EL (cell line): ENCODE data around the gene CALCOCO2.

Source experiments
- DNase-seq: peaks from one replicate; pipeline ENCODE4 v3.0.0-alpha.2; 2016

Gene CALCOCO2

DNA sequence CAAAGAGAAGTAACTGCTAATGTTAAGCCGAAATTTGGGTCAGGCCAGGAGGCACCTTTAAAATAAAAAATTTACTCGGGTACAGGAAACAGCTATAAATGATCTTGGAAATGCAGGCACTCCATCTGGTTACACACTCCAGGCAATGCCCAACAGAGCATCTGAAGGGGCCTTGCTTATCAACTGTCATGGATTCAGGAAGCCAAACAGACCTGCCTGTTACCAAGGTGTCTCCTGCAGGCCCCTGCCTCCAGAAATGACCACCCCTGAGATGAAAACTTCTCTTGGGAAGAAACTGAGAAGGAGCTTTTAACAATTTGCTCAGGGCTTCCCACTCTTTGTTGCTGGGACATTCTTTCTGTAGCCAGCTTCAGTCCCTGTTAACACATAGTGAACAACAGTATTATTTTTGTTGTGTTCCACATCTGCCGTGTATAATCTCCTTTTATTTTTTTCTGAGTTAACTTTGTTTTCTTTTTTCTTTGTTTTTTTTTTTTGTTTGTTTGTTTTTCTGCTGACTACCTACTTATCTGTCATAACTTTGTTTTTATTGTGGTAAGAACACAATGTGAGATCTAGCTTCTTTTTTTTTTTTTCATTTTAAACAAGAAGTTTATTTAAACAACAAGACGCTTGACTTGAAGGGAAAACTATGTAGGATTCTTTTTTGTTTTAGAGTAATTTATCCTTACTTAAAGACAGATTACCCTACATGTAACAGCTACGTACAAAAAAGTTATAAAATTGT is 43.0 kb downstream of the CALCOCO2 start:
- no peak for DNase-seq

DNA sequence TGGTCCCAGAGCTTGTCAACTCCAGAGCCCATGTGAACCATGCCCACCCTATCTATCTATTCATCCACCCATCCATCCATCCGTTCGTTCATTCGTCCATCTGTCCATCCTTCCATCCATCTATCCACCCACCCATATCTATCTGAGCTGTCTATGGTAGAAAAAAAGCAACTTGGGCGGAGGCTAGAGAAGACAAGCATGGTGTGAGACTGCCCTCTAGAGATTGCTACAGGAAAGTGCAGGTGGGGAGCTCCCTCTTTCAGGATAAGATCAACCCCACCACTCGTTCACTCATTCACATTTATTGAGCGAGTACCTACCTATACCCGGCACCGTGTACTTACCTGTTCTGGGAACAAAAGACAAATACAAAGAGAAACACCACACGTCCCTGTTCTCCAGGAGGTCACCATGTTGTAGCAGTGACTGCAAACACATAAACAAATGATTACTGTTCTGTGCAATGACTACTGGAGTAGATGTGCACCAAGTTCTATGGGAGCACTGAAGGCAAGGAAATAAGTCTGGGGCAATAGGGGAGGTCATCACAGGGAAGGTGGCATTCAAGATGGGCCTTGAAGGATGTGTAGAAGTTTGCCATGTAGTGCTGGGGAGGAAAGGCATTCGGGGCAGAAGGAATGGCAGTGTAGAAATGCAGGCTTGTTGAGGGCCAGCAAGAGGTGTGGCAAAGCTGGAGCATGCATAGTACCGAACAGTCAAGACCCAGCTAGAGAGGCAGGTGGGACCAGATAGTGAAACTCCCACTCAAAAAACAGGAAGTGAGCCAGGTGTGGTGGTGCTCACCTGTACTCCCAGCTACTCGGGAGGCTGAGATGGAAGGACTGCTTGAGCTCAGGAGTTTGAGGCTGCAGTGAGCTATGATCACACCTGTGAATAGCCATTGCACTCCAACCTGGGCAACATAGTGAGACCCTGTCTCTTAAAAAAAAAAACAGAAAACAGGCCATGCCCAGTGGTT is 48.4 kb downstream of the CALCOCO2 start:
- peak; percentile 68 for DNase-seq

DNA sequence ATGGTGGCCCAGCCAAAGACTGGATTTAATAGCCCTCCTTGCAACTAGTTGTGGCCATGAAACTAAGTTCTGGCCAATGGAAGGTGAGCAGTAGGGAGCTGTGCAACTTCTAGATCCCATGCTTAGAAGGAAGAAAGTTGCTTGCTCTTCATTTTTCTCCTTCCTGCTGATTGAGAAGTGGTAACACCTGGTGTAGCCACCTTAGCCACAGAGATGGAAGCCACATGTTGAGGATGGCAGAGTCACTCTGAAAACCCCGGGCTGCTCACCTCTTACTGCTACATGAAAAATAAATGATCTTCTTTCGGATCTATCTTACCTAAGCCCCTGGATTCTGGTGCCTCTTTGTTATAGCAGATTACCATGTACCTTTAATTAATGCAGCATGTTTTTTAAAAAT is 51.4 kb downstream of the CALCOCO2 start:
- DNase-seq, result no peak

DNA sequence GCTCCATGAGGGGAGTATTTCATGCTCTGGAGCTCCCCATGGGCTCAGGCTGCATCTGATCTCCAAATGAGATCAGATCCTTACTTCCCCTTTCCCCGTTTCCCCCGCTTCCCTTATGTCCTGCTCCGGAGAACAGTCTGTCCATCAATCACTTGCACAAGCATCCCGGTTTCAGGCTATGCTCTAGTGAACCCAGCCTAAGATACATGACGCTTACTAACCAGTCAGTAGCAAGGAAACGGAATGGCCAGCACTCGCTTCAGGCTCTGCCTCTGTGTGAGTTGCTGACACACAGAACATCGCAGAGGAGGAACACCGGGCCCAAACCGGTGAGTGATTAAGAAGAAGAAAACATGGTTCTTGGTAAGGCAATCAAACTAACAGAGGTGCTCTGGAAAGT is 52.3 kb downstream of the CALCOCO2 start:
- no peak for DNase-seq

DNA sequence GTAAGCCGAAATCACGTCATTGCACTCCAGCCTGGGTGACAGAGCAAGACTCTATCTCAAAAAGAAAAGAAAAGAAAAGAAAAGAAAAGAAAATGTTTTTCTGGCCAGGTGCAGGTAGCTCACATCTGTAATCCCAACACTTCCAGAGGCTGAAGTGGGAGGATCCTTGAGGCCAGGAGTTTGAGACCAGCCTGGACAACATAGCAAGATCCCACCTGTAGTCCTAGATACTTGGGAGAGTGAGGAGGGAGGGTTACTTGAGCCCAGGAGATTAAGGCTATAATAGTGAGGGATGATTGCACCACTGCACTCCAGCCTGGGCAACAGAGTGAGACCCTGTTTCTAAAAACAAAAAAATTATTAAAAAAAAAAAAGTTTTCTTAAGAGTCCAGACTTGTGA is 59.3 kb downstream of the CALCOCO2 start:
- no peak for DNase-seq

DNA sequence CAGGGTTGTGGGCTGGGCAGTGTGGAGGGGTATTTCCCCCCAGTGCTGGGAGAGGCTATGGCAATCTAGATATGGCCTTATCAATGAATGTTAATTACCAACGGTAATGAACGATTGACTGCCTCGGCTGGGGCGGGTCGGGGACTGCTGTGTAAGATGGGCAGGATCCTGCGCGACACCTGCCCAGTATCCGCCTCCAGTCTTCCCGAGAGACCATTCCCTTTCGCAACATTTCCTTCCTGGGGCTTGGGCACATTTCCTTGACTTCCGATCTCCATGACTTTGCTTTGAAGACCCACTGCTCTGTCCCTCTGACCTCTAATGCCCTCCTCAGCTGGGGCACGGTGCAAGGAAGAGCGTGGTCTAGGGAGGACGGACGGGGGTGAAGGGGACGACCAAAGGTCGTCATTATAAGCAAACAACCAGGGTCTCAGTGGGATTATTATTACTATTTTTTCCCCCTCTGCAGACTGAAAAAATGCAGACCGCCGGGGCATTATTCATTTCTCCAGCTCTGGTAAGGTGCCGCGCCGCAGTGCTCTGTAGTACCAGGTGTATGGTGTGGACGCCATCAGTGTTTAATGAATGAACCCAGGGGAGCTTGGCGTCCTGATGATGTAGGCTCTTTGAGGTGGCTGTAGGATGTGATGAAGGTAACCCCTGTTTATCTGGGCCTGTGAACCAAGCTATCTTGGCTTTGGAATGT is 62.3 kb downstream of the CALCOCO2 start:
- no peak for DNase-seq

DNA sequence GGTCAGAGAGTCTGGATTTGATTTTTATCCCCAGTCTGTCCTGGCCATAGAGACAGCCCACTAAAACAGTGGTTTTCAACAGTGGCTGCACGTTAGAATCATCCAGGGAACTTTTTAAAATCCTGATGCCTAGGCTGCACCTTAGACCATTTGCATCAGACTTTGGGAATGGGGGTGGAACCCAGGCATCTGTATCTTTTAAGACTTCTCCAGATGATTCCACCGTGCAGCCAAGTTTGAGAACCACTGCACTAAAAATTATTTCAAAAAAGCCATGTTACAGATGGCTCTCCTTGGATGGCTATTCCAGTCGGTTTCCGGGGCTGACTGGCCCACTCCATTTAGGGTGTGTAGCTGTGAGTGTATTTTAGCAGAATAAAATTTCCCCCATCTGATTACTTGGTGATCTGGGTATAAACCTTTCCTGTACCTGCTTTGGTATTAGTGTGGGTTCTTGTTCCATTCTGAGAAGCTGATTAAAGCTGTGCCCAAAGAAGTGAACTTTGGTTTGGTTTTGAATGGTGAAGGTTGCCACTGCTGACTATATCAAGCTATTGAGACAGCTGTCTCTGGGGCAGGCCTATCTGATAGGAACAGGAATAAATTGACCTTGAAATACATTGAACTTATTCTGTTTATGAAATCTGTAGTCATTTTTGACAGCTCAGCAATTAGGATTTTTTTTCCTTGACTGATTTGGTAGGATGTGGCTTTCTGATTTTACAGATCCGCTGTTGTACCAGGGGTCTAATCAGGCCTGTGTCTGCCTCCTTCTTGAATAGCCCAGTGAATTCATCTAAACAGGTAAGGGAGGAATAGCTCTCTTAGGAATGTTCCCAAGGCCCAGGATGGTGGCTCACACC is 63.0 kb downstream of the CALCOCO2 start:
- no peak for DNase-seq

DNA sequence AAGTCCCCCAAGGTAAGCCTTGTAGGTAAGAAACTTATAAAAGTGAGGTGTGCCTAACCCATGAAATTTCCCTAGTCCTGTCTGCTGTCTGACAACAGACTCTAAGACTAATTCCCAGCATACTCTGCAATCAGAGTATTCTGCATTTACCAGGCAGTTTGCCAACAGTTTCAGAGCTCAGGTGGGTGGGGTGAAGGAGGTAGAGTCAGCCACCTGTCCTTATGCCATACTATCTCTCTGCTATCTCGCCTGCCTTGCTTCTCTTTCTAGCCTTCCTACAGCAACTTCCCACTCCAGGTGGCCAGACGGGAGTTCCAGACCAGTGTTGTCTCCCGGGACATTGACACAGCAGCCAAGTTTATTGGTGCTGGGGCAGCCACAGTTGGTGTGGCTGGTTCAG is 64.1 kb downstream of the CALCOCO2 start:
- no peak for DNase-seq

DNA sequence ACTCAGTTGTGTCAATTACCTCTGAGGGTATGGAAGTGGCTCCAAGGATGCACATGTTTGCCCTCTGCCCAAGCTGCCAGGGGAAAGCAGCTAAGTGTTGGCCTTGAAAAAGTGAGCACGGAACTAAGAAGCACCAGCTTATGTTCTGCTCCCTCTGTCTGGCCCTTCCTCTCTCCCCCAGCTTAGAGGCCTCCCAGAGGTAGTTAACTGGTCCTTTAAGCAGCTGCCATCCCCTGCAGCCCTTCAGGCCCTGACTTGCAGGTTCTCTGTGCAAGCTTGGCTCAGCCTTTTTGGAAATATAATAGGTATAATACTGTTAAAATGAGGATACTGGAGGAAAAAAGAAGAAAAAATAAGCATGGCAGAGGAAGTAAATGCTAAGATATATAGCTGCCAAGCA is 70.4 kb downstream of the CALCOCO2 start:
- no peak for DNase-seq

DNA sequence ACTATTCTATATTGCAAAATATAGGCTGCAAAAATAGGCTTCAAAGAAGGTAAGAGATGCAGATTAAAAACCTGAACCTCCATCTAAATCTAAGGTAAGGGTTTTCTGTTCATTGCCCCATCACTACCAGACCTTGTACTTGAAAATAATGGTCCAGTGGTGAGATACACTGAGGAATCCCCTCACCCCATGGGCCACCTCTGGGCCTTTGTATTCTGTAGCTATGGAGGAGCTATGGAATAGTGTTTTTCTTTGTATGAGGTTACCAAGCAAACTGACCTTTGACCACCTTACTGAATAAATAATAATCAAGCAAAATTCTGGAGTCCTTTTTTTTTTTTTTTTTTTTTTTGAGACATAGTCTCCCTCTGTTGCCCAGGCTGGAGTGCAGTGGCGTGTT is 72.6 kb downstream of the CALCOCO2 start:
- DNase-seq, result no peak

DNA sequence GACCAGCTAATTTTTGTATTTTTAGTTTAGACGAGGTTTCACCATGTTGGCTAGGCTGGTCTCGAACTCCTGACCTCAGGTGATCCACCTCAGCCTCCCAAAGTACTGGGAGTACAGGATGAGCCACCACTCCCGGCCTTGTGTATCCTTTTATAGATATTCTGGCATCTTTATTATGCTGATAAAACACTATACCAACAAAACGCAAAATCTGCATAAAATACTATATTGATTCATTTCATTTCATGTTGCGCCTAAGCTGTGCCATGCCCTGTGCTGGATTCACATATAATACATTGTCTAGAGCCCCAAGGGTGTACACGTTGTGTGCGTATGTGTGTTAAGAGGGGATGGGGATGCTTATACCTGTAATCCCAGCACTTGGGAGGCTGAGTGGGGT is 73.6 kb downstream of the CALCOCO2 start:
- DNase-seq, result no peak

DNA sequence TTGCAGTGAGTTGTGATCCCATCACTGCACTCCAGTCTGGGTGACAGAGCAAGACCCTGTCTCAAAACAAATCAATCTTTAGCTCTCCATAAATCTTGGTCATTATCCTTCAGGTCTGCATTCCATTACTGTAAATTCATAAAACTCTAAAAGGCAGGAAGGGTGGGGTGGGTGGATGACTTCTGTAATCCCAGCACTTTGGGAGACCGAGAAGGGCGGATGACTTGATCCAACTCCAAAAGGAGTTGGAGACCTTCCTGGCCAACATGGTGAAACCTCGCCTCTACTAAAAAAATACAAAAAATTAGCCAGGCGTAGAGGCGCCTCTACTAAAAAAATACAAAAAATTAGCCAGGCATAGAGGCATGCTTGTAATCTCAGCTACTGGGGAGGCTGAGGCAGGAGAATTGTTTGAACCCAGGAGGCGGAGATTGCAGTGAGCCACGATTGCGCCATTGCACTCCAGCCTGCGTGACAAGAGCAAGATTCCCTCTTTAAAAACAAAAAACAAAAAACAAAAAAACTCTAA is 75.2 kb downstream of the CALCOCO2 start:
- no peak for DNase-seq

DNA sequence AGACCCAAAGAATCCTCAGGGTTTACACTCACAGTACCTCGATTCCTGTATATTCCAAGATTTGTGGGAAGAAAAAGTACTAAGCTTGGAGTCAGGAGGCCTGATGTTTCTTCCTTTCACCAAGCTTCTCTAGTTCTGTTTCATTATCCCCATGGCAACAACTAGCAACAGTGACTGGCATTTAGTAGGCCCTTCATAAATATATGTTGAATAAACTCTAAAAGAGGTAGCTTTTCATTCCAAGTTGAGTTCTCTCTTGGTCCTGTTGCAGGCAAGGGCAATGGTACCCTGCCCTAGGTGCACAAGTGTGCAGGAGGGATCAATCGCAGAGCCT is 76.8 kb downstream of the CALCOCO2 start:
- DNase-seq, result no peak

DNA sequence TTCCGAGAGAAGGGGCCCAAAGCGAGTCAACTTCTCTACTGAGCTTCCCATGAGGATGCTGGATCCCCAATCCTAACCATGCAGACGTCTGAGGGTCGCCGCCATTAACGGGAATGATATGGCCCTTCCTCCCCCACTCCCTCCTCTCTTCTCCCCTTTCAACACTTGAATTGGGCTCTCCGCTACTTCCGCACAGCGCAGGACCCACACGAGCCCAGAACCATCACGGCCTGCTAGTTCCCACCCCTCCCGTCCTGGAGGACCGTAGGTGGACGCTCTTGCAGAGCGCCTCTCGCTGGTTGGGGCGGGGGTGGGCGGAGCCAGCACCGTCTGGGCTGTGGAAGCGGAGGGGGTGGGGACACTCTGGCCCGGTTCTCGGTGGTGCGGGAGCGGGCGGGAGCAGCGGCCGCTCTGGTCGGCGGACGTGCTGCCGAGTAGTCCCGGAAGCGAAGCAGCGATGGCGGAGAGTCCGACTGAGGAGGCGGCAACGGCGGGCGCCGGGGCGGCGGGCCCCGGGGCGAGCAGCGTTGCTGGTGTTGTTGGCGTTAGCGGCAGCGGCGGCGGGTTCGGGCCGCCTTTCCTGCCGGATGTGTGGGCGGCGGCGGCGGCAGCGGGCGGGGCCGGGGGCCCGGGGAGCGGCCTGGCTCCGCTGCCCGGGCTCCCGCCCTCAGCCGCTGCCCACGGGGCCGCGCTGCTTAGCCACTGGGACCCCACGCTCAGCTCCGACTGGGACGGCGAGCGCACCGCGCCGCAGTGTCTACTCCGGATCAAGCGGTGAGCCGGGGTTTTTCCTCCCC is 77.4 kb downstream of the CALCOCO2 start, which contains the start of gene UBE2Z:
UBE2Z (plus strand) TSS at position 361 of the 797 bp plus-strand sequence; CDS start at position 458, 97 bp downstream.
- DNase-seq, result peak; percentile 95

DNA sequence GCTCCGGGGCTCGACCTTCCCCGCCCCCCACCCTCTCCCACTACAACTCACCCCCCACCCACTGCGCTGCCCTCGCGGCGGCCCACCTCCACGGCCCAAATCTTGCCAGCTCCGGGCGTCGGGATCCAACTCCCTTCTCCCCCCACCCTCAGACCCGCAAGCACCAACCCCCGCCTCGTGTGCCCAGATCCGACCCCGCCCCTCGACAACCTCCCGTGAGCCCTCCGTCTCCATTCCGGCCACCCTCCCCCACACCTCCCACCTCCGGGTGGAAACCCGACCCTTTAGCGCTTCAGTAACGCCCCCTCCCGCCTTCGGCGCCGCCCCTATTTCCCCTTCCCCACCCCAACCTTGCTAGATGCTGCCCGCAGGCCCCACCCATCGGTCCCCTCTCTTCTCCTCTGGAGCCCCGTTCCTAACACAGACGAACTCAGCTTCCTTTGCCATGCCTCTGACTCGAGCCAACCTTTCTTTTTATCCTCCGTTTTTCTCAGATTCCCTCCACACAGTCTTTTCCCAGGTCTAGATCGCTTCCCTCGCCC is 78.1 kb downstream of the CALCOCO2 start:
- DNase-seq, result peak; percentile 94

DNA sequence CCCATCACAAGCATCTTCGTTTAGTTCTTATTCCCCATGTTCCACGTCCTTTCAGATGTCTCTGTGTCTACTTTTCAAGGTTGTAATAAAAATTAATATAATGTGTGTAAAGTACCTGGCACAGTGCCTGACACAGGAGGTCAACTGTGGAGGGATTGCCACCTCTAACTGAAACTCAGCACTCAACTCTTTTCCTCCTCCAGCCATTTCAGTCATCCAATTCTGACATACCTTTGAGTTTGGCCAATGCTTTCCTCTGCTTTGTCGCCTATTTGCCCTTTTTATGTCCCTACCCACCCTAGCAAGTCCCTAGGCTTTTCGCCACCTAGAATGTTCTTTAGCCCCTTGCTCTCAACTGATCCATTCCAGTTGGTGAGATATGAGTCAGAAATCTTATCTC is 78.9 kb downstream of the CALCOCO2 start:
- DNase-seq, result peak; percentile 29

DNA sequence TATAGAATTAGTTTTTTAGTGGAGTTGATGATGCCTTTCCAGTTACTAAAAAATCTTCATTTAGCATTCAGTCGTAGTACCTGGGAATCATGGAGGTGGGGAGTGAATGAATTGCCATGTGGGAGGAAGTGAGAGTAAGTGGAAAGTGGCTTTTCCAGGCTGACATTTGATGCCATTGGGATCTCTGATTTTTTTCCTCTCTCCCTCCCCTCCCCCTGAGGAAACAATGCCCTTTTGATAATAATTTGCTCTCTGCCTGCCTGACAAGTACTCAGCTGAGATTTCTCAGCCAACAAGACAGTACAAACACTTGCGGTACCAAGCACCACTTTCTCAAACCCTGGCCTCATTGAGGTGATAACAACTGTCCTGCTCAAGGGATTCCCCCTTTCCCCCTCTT is 79.5 kb downstream of the CALCOCO2 start:
- DNase-seq, result no peak

DNA sequence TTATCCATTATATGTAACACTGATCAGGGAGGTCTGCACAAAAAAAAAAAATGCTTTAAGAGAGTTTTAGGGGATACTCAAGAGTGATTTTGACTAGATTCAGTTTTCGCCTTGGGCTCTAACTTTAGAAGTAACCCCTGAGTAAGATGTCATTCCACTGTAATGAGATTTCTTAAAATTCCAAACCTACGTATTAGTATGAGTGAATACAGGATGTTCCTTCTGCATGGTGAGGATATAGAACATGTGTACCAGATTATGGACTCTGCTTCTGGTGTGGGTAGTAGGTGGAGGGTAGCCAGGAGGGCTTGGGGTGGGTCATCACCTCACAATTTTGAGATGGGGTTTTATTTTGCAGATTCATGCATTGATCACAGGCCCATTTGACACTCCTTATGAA is 81.6 kb downstream of the CALCOCO2 start:
- no peak for DNase-seq
